ENCODE measurements around the gene C1QL1.

DNA sequence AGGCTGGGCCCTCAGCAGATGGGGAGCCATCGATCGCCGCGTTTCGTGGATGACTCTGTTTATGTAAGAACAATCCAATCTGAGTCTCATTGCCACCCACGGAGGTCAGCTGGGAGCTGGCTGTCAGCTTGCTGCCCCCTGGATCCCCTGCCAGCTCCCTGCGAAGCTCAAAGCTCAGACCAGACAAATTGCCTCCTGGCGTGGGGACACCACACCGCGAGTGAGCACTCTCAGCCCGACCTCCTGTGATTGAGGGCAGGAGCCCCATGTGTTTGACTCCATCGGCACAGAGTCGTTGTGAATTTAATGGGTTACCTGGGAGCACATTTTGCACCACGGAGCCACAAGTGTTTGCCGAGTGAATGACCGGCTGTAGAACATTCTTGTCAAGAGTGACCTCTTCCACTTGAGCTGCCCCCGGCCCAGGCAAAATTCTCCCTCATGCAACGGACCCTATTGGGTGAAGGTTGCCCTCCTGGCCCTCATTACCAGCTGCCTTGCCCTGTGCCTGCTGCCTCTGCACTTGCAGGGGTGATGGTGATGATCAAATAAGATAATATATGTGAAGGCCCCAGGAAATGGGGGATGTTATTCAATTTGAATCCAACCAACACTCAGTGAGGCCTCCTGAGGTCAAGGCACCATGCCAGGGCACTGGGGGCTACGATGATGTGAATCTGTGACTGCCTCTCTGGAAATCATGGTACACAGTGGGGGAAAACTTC is 45.2 kb downstream of the C1QL1 start:
- TF ChIP-seq POLR2A (IDR thresholded peaks at IDR 0.05), result no peak
- TF ChIP-seq, protein P1, sequence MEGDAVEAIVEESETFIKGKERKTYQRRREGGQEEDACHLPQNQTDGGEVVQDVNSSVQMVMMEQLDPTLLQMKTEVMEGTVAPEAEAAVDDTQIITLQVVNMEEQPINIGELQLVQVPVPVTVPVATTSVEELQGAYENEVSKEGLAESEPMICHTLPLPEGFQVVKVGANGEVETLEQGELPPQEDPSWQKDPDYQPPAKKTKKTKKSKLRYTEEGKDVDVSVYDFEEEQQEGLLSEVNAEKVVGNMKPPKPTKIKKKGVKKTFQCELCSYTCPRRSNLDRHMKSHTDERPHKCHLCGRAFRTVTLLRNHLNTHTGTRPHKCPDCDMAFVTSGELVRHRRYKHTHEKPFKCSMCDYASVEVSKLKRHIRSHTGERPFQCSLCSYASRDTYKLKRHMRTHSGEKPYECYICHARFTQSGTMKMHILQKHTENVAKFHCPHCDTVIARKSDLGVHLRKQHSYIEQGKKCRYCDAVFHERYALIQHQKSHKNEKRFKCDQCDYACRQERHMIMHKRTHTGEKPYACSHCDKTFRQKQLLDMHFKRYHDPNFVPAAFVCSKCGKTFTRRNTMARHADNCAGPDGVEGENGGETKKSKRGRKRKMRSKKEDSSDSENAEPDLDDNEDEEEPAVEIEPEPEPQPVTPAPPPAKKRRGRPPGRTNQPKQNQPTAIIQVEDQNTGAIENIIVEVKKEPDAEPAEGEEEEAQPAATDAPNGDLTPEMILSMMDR (IDR thresholded peaks at IDR 0.05 in 4 of 5, conservative IDR thresholded peaks at IDR 0.05 in 1 of 5), result no peak

Data from gastrocnemius medialis (tissue), 4 donors.